ENCODE results near the gene TDRD10. TPM values are rescaled to one million over a fixed set of nuclear protein-coding genes. Genes with fewer than 3 reads are reported as not detected.

TDRD10 gene
- total and polyA plus RNA-seq, 2 of the 8 experiments (the other 6 are each of a cell fraction or from before 2014, with no cell fraction given): 0.15 to 0.27 TPM

DNA sequence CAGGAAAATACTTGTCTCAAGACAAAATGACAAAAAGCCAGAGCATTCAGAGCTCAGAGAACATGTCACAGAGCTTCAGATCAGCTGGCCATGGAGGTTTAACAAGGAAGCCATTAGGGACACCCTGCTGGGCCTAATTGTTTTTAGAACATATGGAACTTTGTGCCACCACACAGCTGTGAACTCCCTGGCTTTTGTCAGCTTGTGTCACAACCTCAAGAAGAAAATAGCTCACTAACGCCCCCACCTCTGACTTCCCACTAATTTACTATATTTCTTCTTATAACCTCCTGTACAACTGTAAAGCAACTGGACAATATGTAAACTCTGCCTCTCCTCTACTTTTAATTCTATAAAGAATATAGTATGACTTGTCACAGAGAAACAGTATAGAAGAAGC lies 21.0 kb upstream of the TDRD10 start:
- no peaks in the 10 kb centered on the region for H3K79me2 ChIP-seq (ENCODE audit: control insufficient read depth in 1 of 2, insufficient read depth in 2 of 2, low read length in 2 of 2)
- no peak overlapping the region for H2BK15ac ChIP-seq (ENCODE audit: low read length)
- FAIRE-seq (no peak), DNase-seq (ENCODE audit: low read depth in 1 of 2, low spot score in 2 of 2) (no peak)
- H2BK12ac ChIP-seq (ENCODE audit: low read depth, low read length): no peak overlapping the region
- no peaks in the 10 kb centered on the region; a peak in 1 of 7 replicates for H3K4me1 ChIP-seq (replicated peaks in 1 of 4; ENCODE audit: control insufficient read depth in 3 of 4, insufficient read depth in 4 of 4, low read length in 3 of 4)
- no peak overlapping the region for H3K14ac ChIP-seq (ENCODE audit: insufficient read length)
- H2BK5ac ChIP-seq (ENCODE audit: low read depth, low read length): no peak overlapping the region
- no peak overlapping the region for H3K4me3 ChIP-seq (ENCODE audit: extremely low read depth in 1 of 4, insufficient read depth in 2 of 4, low read depth in 3 of 4, low read length in 4 of 4)
- ChIA-PET POLR2A (ENCODE audit: partially characterized antibody) (interaction anchor here (1.2 kb wide), 1 partner anchor 96 kb away, joined by 3 read pairs; no protein-coding TSS in a partner anchor), CTCF (ENCODE audit: partially characterized antibody) (interaction anchor here (0.8 to 7.5 kb wide), 27 partner anchors 11 to 563 kb away, joined by 3 to 117 read pairs (median 5); partner anchors contain the start of gene SHE)
- no peak overlapping the region for H3K56ac ChIP-seq (replicated peaks; ENCODE audit: insufficient read length, low read depth, low read length)
- no peak overlapping the region for H4K91ac ChIP-seq (replicated peaks; ENCODE audit: insufficient read length, low read length)
- H2AFZ ChIP-seq (ENCODE audit: low read length): no peak overlapping the region
- no peaks in the 10 kb centered on the region for H3K36me3 ChIP-seq (ENCODE audit: control insufficient read depth in 2 of 4, insufficient read depth in 4 of 4, low read length in 3 of 4)
- no peaks in the 10 kb centered on the region for H3K27me3 ChIP-seq (replicated peaks in 1 of 4; ENCODE audit: control insufficient read depth in 3 of 4, extremely low read depth in 1 of 4, insufficient read depth in 3 of 4, low read length in 3 of 4)
- no peak overlapping the region for H4K8ac ChIP-seq (ENCODE audit: extremely low read depth, insufficient read depth, low read length)
- no peaks in the 10 kb centered on the region for H3K23me2 ChIP-seq (ENCODE audit: low read depth, low read length)
- H3K4me2 ChIP-seq (ENCODE audit: insufficient read depth in 1 of 2, low read depth in 2 of 2, low read length in 2 of 2): no peak overlapping the region
- H3K9me3 ChIP-seq (ENCODE audit: insufficient read depth in 2 of 2, low read depth in 1 of 2, low read length in 1 of 2): no peaks in the 10 kb centered on the region
- no peak overlapping the region for H2AK5ac ChIP-seq (ENCODE audit: low read depth, low read length)
- no peak overlapping the region for H3K9ac ChIP-seq (replicated peaks in 1 of 4; ENCODE audit: extremely low read depth in 1 of 4, low read depth in 3 of 4, low read length in 3 of 4)
- H4K5ac ChIP-seq (ENCODE audit: insufficient read length, low read depth, low read length): no peak overlapping the region
- H3K4ac ChIP-seq (replicated peaks; ENCODE audit: insufficient read length, low read depth, low read length): no peak overlapping the region
- H3K18ac ChIP-seq (ENCODE audit: extremely low read depth, low read length): no peak overlapping the region
- TF ChIP-seq SUZ12 (IDR thresholded peaks at IDR 0.05; ENCODE audit: low read length): no peak
- H3K27ac ChIP-seq (ENCODE audit: low read depth, low read length): no peak overlapping the region
- H3K23ac ChIP-seq (ENCODE audit: insufficient read length): no peak overlapping the region
- no peaks in the 10 kb centered on the region for H4K20me1 ChIP-seq (replicated peaks in 1 of 2; ENCODE audit: control insufficient read depth in 1 of 2, insufficient read depth in 2 of 2, low read length in 2 of 2)
- H2BK120ac ChIP-seq (replicated peaks; ENCODE audit: low read depth, low read length): no peak overlapping the region
- no peaks in the 10 kb centered on the region for H3K79me1 ChIP-seq (ENCODE audit: low read depth, low read length)
- H2BK20ac ChIP-seq (ENCODE audit: low read length): no peak overlapping the region
- WGBS, 2 experiments (ENCODE audit: extremely low coverage in 1 of 2, insufficient coverage in 1 of 2, insufficient read length in 1 of 2, insufficient replicate concordance in 2 of 2, low coverage in 1 of 2, low lambda C conversion rate in 2 of 2, missing lambda C conversion rate in 1 of 2): 45% methylated on average over 1 of the region's 1 CpG; no CpG with 5 or more reads in 1 of the 2 experiments

All from H1 (cell line).